K562 (cell line): ENCODE measurements around the gene ASGR1. TPM values are rescaled to one million over a fixed set of nuclear protein-coding genes. Genes with fewer than 3 reads are reported as not detected.

Experiments used
- ARHGAP35 ChIP-seq: fragments of 450-650 bp; IDR thresholded peaks from 2 replicates; pipeline ENCODE4 v1.6.1; 2018; ENCODE audit not compliant: partially characterized antibody
- BHLHE40 ChIP-seq: IDR thresholded peaks from 2 replicates; pipeline ENCODE4 v1.6.1; 2011; ENCODE audit warnings: low read length, improper control_type of control experiment
- FOXK1 ChIP-seq: sonication (generic); formaldehyde crosslinking; IDR thresholded peaks from 2 replicates; pipeline ENCODE4 v1.8.0; 2022; ENCODE audit warnings: missing genetic modification reagents, mild to moderate bottlenecking, borderline replicate concordance
- JUN ChIP-seq, 2 experiments: sonication (generic) in 1 of 2; formaldehyde crosslinking in 1 of 2; IDR thresholded peaks; 2 replicates each; pipeline versions ENCODE4 v1.6.1 to v1.8.0; 2012 to 2022; ENCODE audit warnings: borderline replicate concordance in 2 of 2, mild to moderate bottlenecking in 2 of 2, improper control_type of control experiment in 1 of 2, low read depth in 1 of 2, low read length in 1 of 2, missing genetic modification reagents in 1 of 2
- MAZ ChIP-seq, 2 experiments: fragments of 450-650 bp in 1 of 2; sonication (generic) in 1 of 2; formaldehyde crosslinking; IDR thresholded peaks in 1 of 2; conservative IDR thresholded peaks in 1 of 2; 2 replicates each; pipeline versions ENCODE4 v1.4.0 to v1.5.0; 2020; ENCODE audit warnings: mild to moderate bottlenecking in 1 of 2, missing genetic modification reagents in 1 of 2
- NELFE ChIP-seq: IDR thresholded peaks from 2 replicates; pipeline ENCODE4 v1.6.1; 2011; ENCODE audit warnings: mild to moderate bottlenecking; ENCODE audit not compliant: insufficient read depth, insufficient read length
- PCBP2 ChIP-seq: fragments of 200-400 bp; formaldehyde crosslinking; IDR thresholded peaks from 2 replicates; pipeline ENCODE4 v1.6.1; 2018; ENCODE audit warnings: low read length, low read depth, mild to moderate bottlenecking, moderate library complexity; ENCODE audit not compliant: poor library complexity, severe bottlenecking
- SIX5 ChIP-seq, 2 experiments: IDR thresholded peaks; 2 replicates each; pipeline ENCODE4 v1.6.1; 2011; ENCODE audit warnings: low read length in 2 of 2, borderline replicate concordance in 1 of 2, low read depth in 1 of 2, mild to moderate bottlenecking in 1 of 2, moderate library complexity in 1 of 2; ENCODE audit not compliant: insufficient read depth in 1 of 2
- SMAD4 ChIP-seq: fragments of 250-450 bp; sonication (Bioruptor Pico); conservative IDR thresholded peaks from 2 replicates; pipeline ENCODE4 v1.8.0; 2021; ENCODE audit warnings: inconsistent platforms, mild to moderate bottlenecking, moderate library complexity
- TCFL5 ChIP-seq: fragments of 250-450 bp; sonication (Bioruptor Pico); conservative IDR thresholded peaks from 2 replicates; pipeline ENCODE4 v1.6.1; 2021; ENCODE audit warnings: mild to moderate bottlenecking, moderate library complexity, matching md5 sums
- ZKSCAN3 ChIP-seq: fragments of 250-450 bp; sonication (Bioruptor Pico); IDR thresholded peaks from 2 replicates; pipeline ENCODE4 v1.4.0; 2020
- ZNF551 ChIP-seq: fragments of 250-450 bp; sonication (Bioruptor Pico); IDR thresholded peaks from 2 replicates; pipeline ENCODE4 v1.5.0; 2021; ENCODE audit warnings: mild to moderate bottlenecking, moderate library complexity
- polyA plus RNA-seq, 8 experiments: library from polyadenylated mRNA; depleted of rRNA in 4 of 8; stranded (reverse) in 5 of 8; unstranded in 3 of 8; fragments of >200 nt; fragmentation: Nextera tagmentation in 2 of 8; fragmentation: Illumina TruSeq in 1 of 8; extraction: Ambion mirVana in 2 of 8; extraction: Trizol in 1 of 8; gene quantifications; 2 replicates each; pipeline versions ENCODE4 v1.2.1 to v1.2.3, GENCODE V29; 2011 to 2014; ENCODE audit warnings: inconsistent platforms in 1 of 8, missing spikeins in 1 of 8
- total RNA-seq, 7 experiments: library from RNA; depleted of rRNA in 6 of 7; stranded (reverse); fragments of >200 nt in 6 of 7; fragmentation: Illumina TruSeq in 2 of 7; extraction: Trizol in 2 of 7; gene quantifications; 2 replicates each; pipeline versions ENCODE4 v1.2.1 to v1.2.3, GENCODE V29; 2011 to 2021; ENCODE audit warnings: low replicate concordance in 1 of 7
- TF ChIP-seq, protein P1 (sequence below): fragments of 250-450 bp; sonication (Bioruptor Pico); IDR thresholded peaks from 2 replicates; pipeline ENCODE4 v1.8.0; 2021; ENCODE audit warnings: moderate library complexity, mild to moderate bottlenecking, inconsistent platforms
- TF ChIP-seq, protein P2 (sequence below): fragments of 450-650 bp; IDR thresholded peaks from 2 replicates; pipeline ENCODE4 v1.7.1; 2018; ENCODE audit warnings: mild to moderate bottlenecking, low read depth; ENCODE audit not compliant: partially characterized antibody
- TF ChIP-seq, protein P3 (sequence below), 2 experiments: fragments of 150-350 bp in 1 of 2; IDR thresholded peaks; 2 replicates each; pipeline ENCODE4 v1.6.1; 2012 to 2016; ENCODE audit warnings: low read depth in 2 of 2, low read length in 2 of 2, mild to moderate bottlenecking in 1 of 2, moderate library complexity in 1 of 2
- TF ChIP-seq, protein P4 (sequence below): fragments of 450-650 bp; formaldehyde crosslinking; IDR thresholded peaks from 2 replicates; pipeline ENCODE4 v1.4.0; 2020; ENCODE audit warnings: mild to moderate bottlenecking, mixed read lengths

ASGR1 gene
- total and polyA plus RNA-seq, 9 of the 15 experiments (the other 6 are each of a cell fraction or from before 2014, with no cell fraction given) = 0.11 to 1.0 (median 0.64) TPM; not detected in 2

DNA sequence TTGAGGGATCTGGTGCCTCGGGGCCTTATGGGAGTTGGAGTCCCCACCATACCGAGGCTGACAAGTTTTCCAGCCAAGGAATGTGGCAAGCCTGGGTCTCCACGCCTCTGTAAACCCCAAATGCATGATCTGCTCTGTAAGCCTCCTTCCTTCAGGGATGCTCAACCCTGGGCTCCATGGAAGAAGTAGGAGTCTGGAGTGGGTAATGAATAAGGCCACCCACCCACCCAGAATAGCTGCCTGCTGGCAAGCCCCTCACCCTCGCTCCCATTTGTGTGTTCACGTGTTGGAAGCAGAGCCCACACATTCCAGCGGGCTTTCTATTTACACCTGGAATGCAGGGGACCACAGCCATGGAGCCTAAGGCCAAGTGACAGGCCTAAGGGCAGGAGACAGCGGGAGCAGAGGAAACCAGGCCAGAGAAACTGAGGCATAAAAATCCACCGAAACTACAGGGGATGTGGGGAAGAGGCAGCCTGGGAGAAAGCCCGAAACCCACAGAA is 36.0 kb upstream of the ASGR1 start (continued):
- TF ChIP-seq, protein P1, sequence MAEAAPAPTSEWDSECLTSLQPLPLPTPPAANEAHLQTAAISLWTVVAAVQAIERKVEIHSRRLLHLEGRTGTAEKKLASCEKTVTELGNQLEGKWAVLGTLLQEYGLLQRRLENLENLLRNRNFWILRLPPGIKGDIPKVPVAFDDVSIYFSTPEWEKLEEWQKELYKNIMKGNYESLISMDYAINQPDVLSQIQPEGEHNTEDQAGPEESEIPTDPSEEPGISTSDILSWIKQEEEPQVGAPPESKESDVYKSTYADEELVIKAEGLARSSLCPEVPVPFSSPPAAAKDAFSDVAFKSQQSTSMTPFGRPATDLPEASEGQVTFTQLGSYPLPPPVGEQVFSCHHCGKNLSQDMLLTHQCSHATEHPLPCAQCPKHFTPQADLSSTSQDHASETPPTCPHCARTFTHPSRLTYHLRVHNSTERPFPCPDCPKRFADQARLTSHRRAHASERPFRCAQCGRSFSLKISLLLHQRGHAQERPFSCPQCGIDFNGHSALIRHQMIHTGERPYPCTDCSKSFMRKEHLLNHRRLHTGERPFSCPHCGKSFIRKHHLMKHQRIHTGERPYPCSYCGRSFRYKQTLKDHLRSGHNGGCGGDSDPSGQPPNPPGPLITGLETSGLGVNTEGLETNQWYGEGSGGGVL (CRISPR knock-in tag) = no peak
- TF ChIP-seq SMAD4 (CRISPR knock-in tag) = no peak
- TF ChIP-seq MAZ (CRISPR knock-in tag; conservative IDR thresholded peaks at IDR 0.05 in 1 of 2, IDR thresholded peaks at IDR 0.05 in 1 of 2) = 0 out of 4 replicates have a peak, but pooled peaks of 1 of the 2 experiments have one; percentile 3
- no peak for TF ChIP-seq PCBP2
- TF ChIP-seq, protein P2, sequence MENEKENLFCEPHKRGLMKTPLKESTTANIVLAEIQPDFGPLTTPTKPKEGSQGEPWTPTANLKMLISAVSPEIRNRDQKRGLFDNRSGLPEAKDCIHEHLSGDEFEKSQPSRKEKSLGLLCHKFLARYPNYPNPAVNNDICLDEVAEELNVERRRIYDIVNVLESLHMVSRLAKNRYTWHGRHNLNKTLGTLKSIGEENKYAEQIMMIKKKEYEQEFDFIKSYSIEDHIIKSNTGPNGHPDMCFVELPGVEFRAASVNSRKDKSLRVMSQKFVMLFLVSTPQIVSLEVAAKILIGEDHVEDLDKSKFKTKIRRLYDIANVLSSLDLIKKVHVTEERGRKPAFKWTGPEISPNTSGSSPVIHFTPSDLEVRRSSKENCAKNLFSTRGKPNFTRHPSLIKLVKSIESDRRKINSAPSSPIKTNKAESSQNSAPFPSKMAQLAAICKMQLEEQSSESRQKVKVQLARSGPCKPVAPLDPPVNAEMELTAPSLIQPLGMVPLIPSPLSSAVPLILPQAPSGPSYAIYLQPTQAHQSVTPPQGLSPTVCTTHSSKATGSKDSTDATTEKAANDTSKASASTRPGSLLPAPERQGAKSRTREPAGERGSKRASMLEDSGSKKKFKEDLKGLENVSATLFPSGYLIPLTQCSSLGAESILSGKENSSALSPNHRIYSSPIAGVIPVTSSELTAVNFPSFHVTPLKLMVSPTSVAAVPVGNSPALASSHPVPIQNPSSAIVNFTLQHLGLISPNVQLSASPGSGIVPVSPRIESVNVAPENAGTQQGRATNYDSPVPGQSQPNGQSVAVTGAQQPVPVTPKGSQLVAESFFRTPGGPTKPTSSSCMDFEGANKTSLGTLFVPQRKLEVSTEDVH = no peak
- no peak for TF ChIP-seq TCFL5 (CRISPR knock-in tag)
- no peak for TF ChIP-seq ZKSCAN3 (CRISPR knock-in tag)
- TF ChIP-seq ZNF551 (CRISPR knock-in tag) = no peak
- no peak for TF ChIP-seq ARHGAP35
- no peak for TF ChIP-seq NELFE
- TF ChIP-seq FOXK1 (CRISPR knock-in tag) = no peak
- TF ChIP-seq BHLHE40 = 0 out of 2 replicates have a peak, but pooled peaks have one; percentile 3
- TF ChIP-seq, protein P3, sequence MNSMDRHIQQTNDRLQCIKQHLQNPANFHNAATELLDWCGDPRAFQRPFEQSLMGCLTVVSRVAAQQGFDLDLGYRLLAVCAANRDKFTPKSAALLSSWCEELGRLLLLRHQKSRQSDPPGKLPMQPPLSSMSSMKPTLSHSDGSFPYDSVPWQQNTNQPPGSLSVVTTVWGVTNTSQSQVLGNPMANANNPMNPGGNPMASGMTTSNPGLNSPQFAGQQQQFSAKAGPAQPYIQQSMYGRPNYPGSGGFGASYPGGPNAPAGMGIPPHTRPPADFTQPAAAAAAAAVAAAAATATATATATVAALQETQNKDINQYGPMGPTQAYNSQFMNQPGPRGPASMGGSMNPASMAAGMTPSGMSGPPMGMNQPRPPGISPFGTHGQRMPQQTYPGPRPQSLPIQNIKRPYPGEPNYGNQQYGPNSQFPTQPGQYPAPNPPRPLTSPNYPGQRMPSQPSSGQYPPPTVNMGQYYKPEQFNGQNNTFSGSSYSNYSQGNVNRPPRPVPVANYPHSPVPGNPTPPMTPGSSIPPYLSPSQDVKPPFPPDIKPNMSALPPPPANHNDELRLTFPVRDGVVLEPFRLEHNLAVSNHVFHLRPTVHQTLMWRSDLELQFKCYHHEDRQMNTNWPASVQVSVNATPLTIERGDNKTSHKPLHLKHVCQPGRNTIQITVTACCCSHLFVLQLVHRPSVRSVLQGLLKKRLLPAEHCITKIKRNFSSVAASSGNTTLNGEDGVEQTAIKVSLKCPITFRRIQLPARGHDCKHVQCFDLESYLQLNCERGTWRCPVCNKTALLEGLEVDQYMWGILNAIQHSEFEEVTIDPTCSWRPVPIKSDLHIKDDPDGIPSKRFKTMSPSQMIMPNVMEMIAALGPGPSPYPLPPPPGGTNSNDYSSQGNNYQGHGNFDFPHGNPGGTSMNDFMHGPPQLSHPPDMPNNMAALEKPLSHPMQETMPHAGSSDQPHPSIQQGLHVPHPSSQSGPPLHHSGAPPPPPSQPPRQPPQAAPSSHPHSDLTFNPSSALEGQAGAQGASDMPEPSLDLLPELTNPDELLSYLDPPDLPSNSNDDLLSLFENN (IDR thresholded peaks at IDR 0.05; ENCODE audit: low read depth in 2 of 2, low read length in 2 of 2) = 0 out of 4 replicates have a peak, but pooled peaks of 1 of the 2 experiments have one; percentile 3
- TF ChIP-seq SIX5 (IDR thresholded peaks at IDR 0.05; ENCODE audit: borderline replicate concordance in 1 of 2, insufficient read depth in 1 of 2, low read depth in 1 of 2, low read length in 2 of 2) = peak in 1 of 2 experiments; percentile 93; a peak in 1 of 4 replicates
- TF ChIP-seq, protein P4, sequence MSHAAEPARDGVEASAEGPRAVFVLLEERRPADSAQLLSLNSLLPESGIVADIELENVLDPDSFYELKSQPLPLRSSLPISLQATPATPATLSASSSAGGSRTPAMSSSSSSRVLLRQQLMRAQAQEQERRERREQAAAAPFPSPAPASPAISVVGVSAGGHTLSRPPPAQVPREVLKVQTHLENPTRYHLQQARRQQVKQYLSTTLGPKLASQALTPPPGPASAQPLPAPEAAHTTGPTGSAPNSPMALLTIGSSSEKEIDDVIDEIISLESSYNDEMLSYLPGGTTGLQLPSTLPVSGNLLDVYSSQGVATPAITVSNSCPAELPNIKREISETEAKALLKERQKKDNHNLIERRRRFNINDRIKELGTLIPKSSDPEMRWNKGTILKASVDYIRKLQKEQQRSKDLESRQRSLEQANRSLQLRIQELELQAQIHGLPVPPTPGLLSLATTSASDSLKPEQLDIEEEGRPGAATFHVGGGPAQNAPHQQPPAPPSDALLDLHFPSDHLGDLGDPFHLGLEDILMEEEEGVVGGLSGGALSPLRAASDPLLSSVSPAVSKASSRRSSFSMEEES (CRISPR knock-in tag) = no peak
- 0 out of 2 replicates have a peak, but pooled peaks have one; percentile 8 for TF ChIP-seq JUN (IDR thresholded peaks at IDR 0.05; ENCODE audit: borderline replicate concordance, low read depth, low read length)
- no peak for TF ChIP-seq JUN (CRISPR knock-in tag; IDR thresholded peaks at IDR 0.05; ENCODE audit: borderline replicate concordance)
